HG03060 (cell line): ENCODE results near the gene APLF.

Source experiments
- ATAC-seq: cut with Tn5 transposase; IDR thresholded peaks from one replicate; pipeline ENCODE4 v1.9.1; 2021; ENCODE audit warnings: low read depth, moderate number of reproducible peaks; ENCODE audit not compliant: unreplicated experiment

APLF gene

GRCh38 chr2:68472796-68473414 is 5.5 kb downstream of the APLF start:
- ATAC-seq, result no peak

- ATAC-seq, result no peak
Observed at GRCh38 chr2:68475110-68475509, 7.7 kb downstream of the APLF start.

GRCh38 chr2:68475576-68475975 is 8.2 kb downstream of the APLF start:
- ATAC-seq, result no peak

- ATAC-seq, result no peak
Observed at GRCh38 chr2:68476454-68476853, 9.1 kb downstream of the APLF start.

GRCh38 chr2:68478688-68479087 is 11.3 kb downstream of the APLF start:
- no peak for ATAC-seq

- ATAC-seq, result no peak
Observed at GRCh38 chr2:68482296-68482820, 15.0 kb downstream of the APLF start.

GRCh38 chr2:68483011-68483410 is 15.6 kb downstream of the APLF start:
- ATAC-seq, result no peak

GRCh38 chr2:68487773-68488355 is 20.5 kb downstream of the APLF start:
- ATAC-seq, result no peak

- peak; percentile 37 for ATAC-seq
Observed at GRCh38 chr2:68488605-68489004, 21.2 kb downstream of the APLF start.

GRCh38 chr2:68489282-68489681 is 21.9 kb downstream of the APLF start:
- no peak for ATAC-seq

GRCh38 chr2:68491582-68491981 is 24.2 kb downstream of the APLF start:
- no peak for ATAC-seq

- ATAC-seq, result no peak
Observed at GRCh38 chr2:68499133-68499532, 31.7 kb downstream of the APLF start.

GRCh38 chr2:68500649-68501048 is 33.3 kb downstream of the APLF start:
- no peak for ATAC-seq

GRCh38 chr2:68501768-68502167 is 34.4 kb downstream of the APLF start:
- ATAC-seq, result no peak

- no peak for ATAC-seq
Observed at GRCh38 chr2:68505603-68506159, 38.3 kb downstream of the APLF start.

GRCh38 chr2:68506170-68506569 is 38.8 kb downstream of the APLF start:
- ATAC-seq, result no peak

- ATAC-seq, result no peak
Observed at GRCh38 chr2:68512326-68512725, 44.9 kb downstream of the APLF start.

GRCh38 chr2:68512966-68513365 is 45.6 kb downstream of the APLF start:
- no peak for ATAC-seq

- no peak for ATAC-seq
Observed at GRCh38 chr2:68514316-68514929, 47.0 kb downstream of the APLF start.

- no peak for ATAC-seq
Observed at GRCh38 chr2:68516051-68516955, 48.9 kb downstream of the APLF start.

GRCh38 chr2:68519236-68519635 is 51.9 kb downstream of the APLF start:
- no peak for ATAC-seq
